IPS-15b (cell line): ENCODE data around the gene SQSTM1.

Experiments
- H3K27me3 ChIP-seq: one replicate; pipeline ENCODE4 v1.6.1; 2013; ENCODE audit warnings: low read length; ENCODE audit not compliant: control insufficient read depth, insufficient read depth
- H3K36me3 ChIP-seq: one replicate; pipeline ENCODE4 v1.6.1; 2013; ENCODE audit warnings: low read length; ENCODE audit not compliant: control insufficient read depth, insufficient read depth
- H3K4me1 ChIP-seq: one replicate; pipeline ENCODE4 v1.6.1; 2013; ENCODE audit warnings: mild to moderate bottlenecking, low read length; ENCODE audit not compliant: control insufficient read depth, insufficient read depth
- H3K4me3 ChIP-seq: one replicate; pipeline ENCODE4 v1.5.1; 2013; ENCODE audit warnings: low read depth, low read length
- H3K9ac ChIP-seq: one replicate; pipeline ENCODE4 v1.6.1; 2013; ENCODE audit warnings: low read depth, mild to moderate bottlenecking, low read length
- H3K9me3 ChIP-seq: one replicate; pipeline ENCODE4 v1.6.1; 2013; ENCODE audit warnings: mild to moderate bottlenecking, low read length; ENCODE audit not compliant: control insufficient read depth, insufficient read depth

SQSTM1 gene

DNA sequence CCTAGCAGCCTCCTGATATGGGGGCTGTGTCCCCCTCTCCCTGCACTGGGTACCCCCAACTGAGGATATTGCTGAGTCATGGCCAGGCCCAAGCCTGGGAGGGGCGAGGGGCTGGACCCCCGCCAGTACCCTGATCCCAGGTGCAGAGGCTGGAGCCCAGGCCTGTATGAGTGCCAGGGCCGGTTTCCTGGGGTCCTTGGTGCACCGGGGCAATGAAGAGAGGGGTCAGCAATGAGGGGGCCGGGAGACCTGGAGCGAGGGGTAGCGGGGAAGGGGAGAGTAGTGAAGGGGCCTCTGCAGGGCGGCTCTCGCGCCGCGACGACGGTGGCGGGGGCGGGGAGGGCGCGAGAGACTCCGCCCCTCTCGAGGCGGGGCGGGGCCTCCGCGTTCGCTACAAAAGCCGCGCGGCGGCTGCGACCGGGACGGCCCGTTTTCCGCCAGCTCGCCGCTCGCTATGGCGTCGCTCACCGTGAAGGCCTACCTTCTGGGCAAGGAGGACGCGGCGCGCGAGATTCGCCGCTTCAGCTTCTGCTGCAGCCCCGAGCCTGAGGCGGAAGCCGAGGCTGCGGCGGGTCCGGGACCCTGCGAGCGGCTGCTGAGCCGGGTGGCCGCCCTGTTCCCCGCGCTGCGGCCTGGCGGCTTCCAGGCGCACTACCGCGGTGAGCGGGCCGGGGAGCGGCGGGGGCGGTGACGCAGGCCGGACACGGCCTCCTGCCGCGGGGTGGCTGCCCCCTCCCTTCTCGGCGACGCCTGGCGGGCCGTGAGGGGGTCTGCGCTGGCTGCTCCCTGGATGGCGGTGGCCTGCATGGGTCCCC lies at the start of gene SQSTM1:
TSS of gene SQSTM1 (plus strand) at position 423 of the 815 bp plus-strand sequence. CDS start at position 455, 32 bp downstream.
- H3K27me3 ChIP-seq = no peaks in the 10 kb centered on the region
- peak within 1 kb of the TSS; percentile 81 for H3K9ac ChIP-seq
- H3K4me1 ChIP-seq = peaks cover 14% of the 10 kb centered on the region
- H3K36me3 ChIP-seq = peaks cover 32% of the 10 kb centered on the region
- no peaks in the 10 kb centered on the region for H3K9me3 ChIP-seq
- H3K4me3 ChIP-seq = peak within 1 kb of the TSS; percentile 71

DNA sequence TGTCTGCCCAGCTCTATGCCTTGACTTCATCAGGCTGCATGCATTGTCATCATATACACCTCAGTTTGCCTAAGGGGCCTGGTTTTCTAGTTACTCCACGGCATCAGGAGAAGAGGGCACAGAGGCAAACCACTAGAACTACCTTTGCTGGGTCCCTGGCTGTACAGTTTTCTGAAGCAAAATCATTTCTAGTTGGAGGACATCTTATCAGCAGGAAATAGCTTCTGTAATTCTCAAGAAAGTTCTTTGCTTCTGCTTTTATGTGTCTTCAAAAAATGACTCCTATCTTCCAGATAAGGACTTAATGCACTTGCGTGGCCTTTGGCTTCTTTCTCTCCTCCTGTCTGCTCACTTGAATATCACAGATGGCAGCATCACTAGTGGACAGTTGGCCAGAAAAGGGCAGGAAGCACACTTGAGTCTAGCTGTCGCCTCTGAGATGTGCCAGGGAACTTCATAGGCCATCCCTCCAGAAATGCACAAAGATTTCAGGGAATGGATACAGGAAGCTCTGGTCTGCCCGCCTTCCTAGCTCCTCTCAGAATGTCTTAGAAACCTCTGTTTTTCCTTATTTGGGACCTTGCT lies 49.3 kb upstream of the SQSTM1 start:
- no peaks in the 10 kb centered on the region for H3K9me3 ChIP-seq
- H3K9ac ChIP-seq = no peak overlapping the region
- no peaks in the 10 kb centered on the region for H3K4me1 ChIP-seq
- no peak overlapping the region for H3K4me3 ChIP-seq
- no peaks in the 10 kb centered on the region for H3K27me3 ChIP-seq
- peaks cover 55% of the 10 kb centered on the region for H3K36me3 ChIP-seq

GRCh38 chr5:179772351-179772750 lies 48.4 kb upstream of the SQSTM1 start:
- no peak overlapping the region for H3K9ac ChIP-seq
- H3K4me1 ChIP-seq = no peaks in the 10 kb centered on the region
- H3K27me3 ChIP-seq = no peaks in the 10 kb centered on the region
- no peak overlapping the region for H3K4me3 ChIP-seq
- H3K9me3 ChIP-seq = no peaks in the 10 kb centered on the region
- peaks cover 51% of the 10 kb centered on the region for H3K36me3 ChIP-seq

GRCh38 chr5:179773686-179774040 lies 47.0 kb upstream of the SQSTM1 start:
- H3K4me3 ChIP-seq = no peak overlapping the region
- no peaks in the 10 kb centered on the region for H3K9me3 ChIP-seq
- no peaks in the 10 kb centered on the region for H3K27me3 ChIP-seq
- H3K36me3 ChIP-seq = peaks cover 51% of the 10 kb centered on the region
- H3K4me1 ChIP-seq = no peaks in the 10 kb centered on the region
- H3K9ac ChIP-seq = no peak overlapping the region

DNA sequence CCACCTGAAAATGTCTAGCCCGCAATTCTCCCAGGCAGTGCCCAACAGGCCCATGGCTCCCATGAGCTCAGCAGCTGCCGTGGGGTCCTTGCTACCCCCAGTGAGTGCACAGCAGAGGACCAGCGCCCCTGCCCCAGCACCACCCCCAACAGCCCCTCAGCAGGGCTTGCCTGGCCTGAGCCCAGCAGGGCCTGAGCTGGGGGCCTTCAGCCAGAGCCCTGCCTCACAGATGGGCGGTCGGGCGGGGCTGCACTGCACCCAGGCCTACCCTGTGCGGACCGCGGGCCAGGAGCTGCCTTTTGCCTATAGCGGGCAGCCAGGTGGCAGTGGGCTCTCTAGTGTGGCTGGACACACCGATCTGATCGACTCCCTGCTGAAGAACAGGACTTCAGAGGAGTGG lies 46.3 kb upstream of the SQSTM1 start:
- Histone ChIP-seq H3K9me3 (no peaks in the 10 kb centered on the region), H3K36me3 (peaks cover 44% of the 10 kb centered on the region), H3K9ac (no peak overlapping the region), H3K27me3 (no peaks in the 10 kb centered on the region), H3K4me1 (no peaks in the 10 kb centered on the region), H3K4me3 (no peak overlapping the region)

DNA sequence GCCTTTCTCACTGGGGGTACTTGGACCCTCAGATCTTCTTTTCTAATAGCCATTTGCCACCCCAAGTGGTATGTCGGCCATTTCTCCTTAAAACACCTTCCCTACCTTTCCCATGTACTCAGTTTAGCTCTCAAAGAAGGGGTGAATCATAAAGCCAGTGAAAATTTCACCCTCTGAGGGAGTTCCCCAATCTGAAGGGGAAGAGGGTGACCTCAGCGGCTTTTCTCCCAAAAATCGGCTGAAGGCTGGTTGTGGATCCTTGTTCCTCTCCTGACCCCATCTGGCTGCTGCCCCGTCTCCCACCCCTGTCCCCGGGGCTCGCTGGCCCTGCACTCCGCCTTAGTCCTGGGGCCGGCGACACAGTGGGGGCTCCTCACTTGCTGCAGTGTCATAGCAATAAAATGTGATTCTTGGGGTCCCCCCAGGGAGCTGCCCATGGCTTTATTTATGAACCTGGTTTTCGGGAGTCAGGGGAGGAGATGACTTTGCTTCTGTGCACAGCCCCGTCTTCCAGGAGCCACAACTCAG lies 44.2 kb upstream of the SQSTM1 start:
- H3K9me3 ChIP-seq = no peaks in the 10 kb centered on the region
- no peak overlapping the region for H3K4me3 ChIP-seq
- H3K36me3 ChIP-seq = peaks cover 39% of the 10 kb centered on the region
- no peaks in the 10 kb centered on the region for H3K27me3 ChIP-seq
- H3K4me1 ChIP-seq = no peaks in the 10 kb centered on the region
- H3K9ac ChIP-seq = no peak overlapping the region

- no peaks in the 10 kb centered on the region for H3K27me3 ChIP-seq
- no peaks in the 10 kb centered on the region for H3K9me3 ChIP-seq
- H3K4me3 ChIP-seq = no peak overlapping the region
- peaks cover 36% of the 10 kb centered on the region for H3K36me3 ChIP-seq
- H3K4me1 ChIP-seq = no peaks in the 10 kb centered on the region
- no peak overlapping the region for H3K9ac ChIP-seq
Observed at GRCh38 chr5:179777456-179777855, 43.2 kb upstream of the SQSTM1 start.

- Histone ChIP-seq H3K4me1 (no peaks in the 10 kb centered on the region), H3K4me3 (no peak overlapping the region), H3K36me3 (peaks cover 34% of the 10 kb centered on the region), H3K9ac (no peak overlapping the region), H3K9me3 (no peaks in the 10 kb centered on the region), H3K27me3 (no peaks in the 10 kb centered on the region)
Observed at GRCh38 chr5:179777909-179778308, 42.8 kb upstream of the SQSTM1 start.

DNA sequence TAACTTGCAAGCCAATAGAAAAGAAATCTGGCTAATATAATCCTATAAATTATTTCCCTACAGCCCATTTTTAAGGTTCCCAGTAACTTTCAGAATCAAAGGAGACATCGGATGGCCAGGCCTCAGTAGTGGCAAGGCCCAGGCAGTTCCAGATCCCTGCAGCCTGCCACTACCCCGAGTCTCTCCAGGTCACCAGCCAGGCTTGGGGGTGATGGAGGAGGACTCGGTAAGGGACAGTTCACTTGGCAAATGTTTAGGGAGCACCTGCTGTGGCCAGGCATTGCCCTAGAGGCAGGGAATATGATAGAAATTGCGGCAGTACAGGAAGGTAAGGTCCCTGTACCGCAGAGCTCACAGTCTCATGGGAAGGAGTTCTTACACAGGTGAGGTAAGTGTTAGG lies 42.1 kb upstream of the SQSTM1 start:
- no peaks in the 10 kb centered on the region for H3K9me3 ChIP-seq
- no peaks in the 10 kb centered on the region for H3K27me3 ChIP-seq
- H3K36me3 ChIP-seq = peaks cover 27% of the 10 kb centered on the region
- H3K4me1 ChIP-seq = no peaks in the 10 kb centered on the region
- no peak overlapping the region for H3K9ac ChIP-seq
- H3K4me3 ChIP-seq = no peak overlapping the region

DNA sequence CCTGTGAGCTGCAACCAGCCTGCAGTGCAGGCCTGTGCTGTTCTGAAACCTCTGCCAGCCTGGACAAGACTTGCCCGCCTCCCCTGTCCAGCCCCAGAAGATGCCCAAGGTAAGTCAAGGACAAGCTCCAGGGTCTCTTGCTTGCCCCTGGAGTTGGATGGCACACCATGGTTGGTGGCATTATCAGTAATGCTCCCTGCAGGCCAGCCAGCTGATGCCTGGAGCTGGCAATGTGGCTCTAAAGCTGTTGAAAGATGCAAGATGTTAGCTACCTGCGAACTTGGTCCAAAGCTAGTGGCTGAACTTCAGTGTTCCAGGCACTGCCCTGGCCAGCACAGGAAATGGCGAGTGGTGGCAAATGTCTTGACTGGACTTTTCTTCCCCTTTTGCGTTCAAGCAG lies 40.9 kb upstream of the SQSTM1 start:
- H3K27me3 ChIP-seq = no peaks in the 10 kb centered on the region
- no peaks in the 10 kb centered on the region for H3K4me1 ChIP-seq
- no peaks in the 10 kb centered on the region for H3K9me3 ChIP-seq
- H3K36me3 ChIP-seq = peaks cover 17% of the 10 kb centered on the region
- no peak overlapping the region for H3K9ac ChIP-seq
- no peak overlapping the region for H3K4me3 ChIP-seq

- no peaks in the 10 kb centered on the region for H3K4me1 ChIP-seq
- H3K27me3 ChIP-seq = no peaks in the 10 kb centered on the region
- H3K9ac ChIP-seq = no peak overlapping the region
- no peaks in the 10 kb centered on the region for H3K9me3 ChIP-seq
- no peak overlapping the region for H3K4me3 ChIP-seq
- peaks cover 16% of the 10 kb centered on the region for H3K36me3 ChIP-seq
Observed at GRCh38 chr5:179780362-179780761, 40.3 kb upstream of the SQSTM1 start.

DNA sequence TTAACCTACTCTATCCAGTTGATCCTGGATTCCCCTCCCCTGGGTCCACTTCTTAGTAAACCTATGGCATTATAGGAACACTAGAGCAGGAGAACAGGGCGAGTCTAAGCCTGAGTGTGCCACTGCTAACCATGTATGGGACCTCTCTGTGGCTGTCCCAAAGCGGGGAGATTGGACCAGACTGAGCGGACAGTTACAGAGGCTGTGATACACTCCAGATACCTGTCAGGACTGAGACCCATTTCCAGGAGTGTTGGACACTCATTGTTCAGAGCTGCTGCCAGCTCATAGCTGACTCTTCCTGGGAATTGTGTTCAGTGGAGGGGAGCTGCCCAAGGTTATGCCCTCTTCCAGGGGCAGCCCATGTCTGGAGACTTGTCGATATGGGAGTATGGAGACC lies 38.9 kb upstream of the SQSTM1 start:
- H3K4me1 ChIP-seq = no peaks in the 10 kb centered on the region
- peaks cover 9% of the 10 kb centered on the region for H3K36me3 ChIP-seq
- no peak overlapping the region for H3K9ac ChIP-seq
- no peaks in the 10 kb centered on the region for H3K9me3 ChIP-seq
- no peak overlapping the region for H3K4me3 ChIP-seq
- H3K27me3 ChIP-seq = no peaks in the 10 kb centered on the region
